K562 (cell line): ENCODE data around the gene AS3MT. TPM values are rescaled to one million over a fixed set of nuclear protein-coding genes. Genes with fewer than 3 reads are reported as not detected.

Source experiments
- ATAC-seq: fragments of 200-7000 bp; cut with Tn5 transposase; 3 replicates; pipeline ENCODE4 v1.9.1; 2020; ENCODE audit warnings: moderate library complexity
- BruUV-seq: library from RNA; stranded (reverse); fragments of 400-500 nt; replicated peaks from 2 replicates; lab custom pipeline; 2021; lab: Mats Ljungman, UMichigan
- CTCF ChIA-PET: fragments of 300-600 bp; formaldehyde crosslinking; extraction: SDS; loops from one replicate; lab custom pipeline; 2021; ENCODE audit warnings: low intra/inter-chr PET ratio; lab: Yijun Ruan, JAX
- POLR2A ChIA-PET: fragments of 300-600, 350-650 bp; sonication (Branson Sonifier 250); formaldehyde crosslinking; extraction: SDS; loops from one replicate; lab custom pipeline; 2021; ENCODE audit warnings: antibody characterized with exemption, inconsistent platforms; lab: Yijun Ruan, JAX
- DNase-seq, 4 experiments: peaks; one replicate each; pipeline versions ENCODE4 v3.0.0 to v3.0.0-alpha.2; 2011 to 2018; ENCODE audit warnings: low spot score in 3 of 4, mixed read lengths in 3 of 4; ENCODE audit errors: extremely low read depth in 1 of 4
- FAIRE-seq: peaks from 2 replicates; lab custom pipeline; 2011; peaks lifted over from hg19 to GRCh38; lab: Jason Lieb, UNC
- H2AFZ ChIP-seq: 2 replicates; pipeline ENCODE4 v1.6.0; 2011; ENCODE audit warnings: low read depth, low read length, control low read depth, inconsistent platforms
- H3K27ac ChIP-seq: fragments of 200-600 bp; 3 replicates; pipeline ENCODE4 v1.8.0; 2011; ENCODE audit warnings: low read depth, mild to moderate bottlenecking, control low read depth, inconsistent platforms, low read length, moderate library complexity, mixed read lengths; ENCODE audit errors: extremely low read depth
- H3K27me3 ChIP-seq, 2 experiments: fragments of 300-600 bp in 1 of 2; 2 replicates in 1 of 2; 3 replicates in 1 of 2; pipeline versions ENCODE4 v1.6.0 to v1.8.0; 2011; ENCODE audit warnings: inconsistent platforms in 2 of 2, low read length in 2 of 2, mild to moderate bottlenecking in 1 of 2, mixed read lengths in 1 of 2, moderate library complexity in 1 of 2; ENCODE audit not compliant: control insufficient read depth in 2 of 2, insufficient read depth in 2 of 2
- H3K36me3 ChIP-seq: fragments of 300-600 bp; 3 replicates; pipeline ENCODE4 v1.8.0; 2011; ENCODE audit warnings: mild to moderate bottlenecking, low read length, inconsistent platforms; ENCODE audit not compliant: control insufficient read depth, insufficient read depth
- H3K4me1 ChIP-seq, 2 experiments: fragments of 200-600 bp in 1 of 2; replicated peaks in 1 of 2; 2 replicates in 1 of 2; 3 replicates in 1 of 2; pipeline versions ENCODE4 v1.5.1 to v1.8.0; 2011; ENCODE audit warnings: inconsistent platforms in 2 of 2, low read length in 2 of 2, mild to moderate bottlenecking in 1 of 2, mixed read lengths in 1 of 2, moderate library complexity in 1 of 2; ENCODE audit not compliant: control insufficient read depth in 2 of 2, insufficient read depth in 2 of 2
- H3K4me2 ChIP-seq: 2 replicates; pipeline ENCODE4 v1.6.1; 2011; ENCODE audit warnings: low read length, control low read depth, inconsistent platforms, mixed read lengths; ENCODE audit not compliant: insufficient read depth
- H3K4me3 ChIP-seq: fragments of 200-600 bp; sonication (generic), shearing (Covaris generic); 2 replicates; pipeline ENCODE4 v1.5.1; 2016; ENCODE audit warnings: control low read depth, inconsistent platforms
- H3K79me2 ChIP-seq: fragments of 200-600 bp; 3 replicates; pipeline ENCODE4 v1.8.0; 2011; ENCODE audit warnings: low read length, inconsistent platforms; ENCODE audit not compliant: control insufficient read depth, insufficient read depth
- H3K9ac ChIP-seq, 2 experiments: 2 replicates each; pipeline versions ENCODE4 v1.6.0 to v1.6.1; 2011; ENCODE audit warnings: low read depth in 2 of 2, low read length in 2 of 2, control low read depth in 1 of 2, inconsistent platforms in 1 of 2, mild to moderate bottlenecking in 1 of 2, mixed read lengths in 1 of 2; ENCODE audit not compliant: insufficient read depth in 1 of 2
- H3K9me1 ChIP-seq: one replicate; pipeline ENCODE4 v1.6.0; 2011; ENCODE audit warnings: inconsistent platforms, mild to moderate bottlenecking, low read length, moderate library complexity; ENCODE audit not compliant: control insufficient read depth, insufficient read depth
- H3K9me3 ChIP-seq: replicated peaks from 2 replicates; pipeline ENCODE4 v1.5.1; 2011; ENCODE audit warnings: low read depth, low read length, inconsistent platforms; ENCODE audit not compliant: control insufficient read depth, insufficient read depth
- H4K20me1 ChIP-seq: replicated peaks from 2 replicates; pipeline ENCODE4 v1.6.1; 2011; ENCODE audit warnings: low read length, inconsistent platforms, mixed read lengths; ENCODE audit not compliant: control insufficient read depth, insufficient read depth
- C11orf30 ChIP-seq: fragments of 450-650 bp; IDR thresholded peaks from 2 replicates; pipeline ENCODE4 v1.6.1; 2016; ENCODE audit warnings: low read depth, mild to moderate bottlenecking
- CBFB ChIP-seq: sonication (generic); formaldehyde crosslinking; IDR thresholded peaks from 2 replicates; pipeline ENCODE4 v1.4.0; 2020; ENCODE audit warnings: mild to moderate bottlenecking, missing genetic modification reagents
- CBX8 ChIP-seq: fragments of 200-600 bp; sonication (generic); IDR thresholded peaks from 2 replicates; pipeline ENCODE4 v1.6.1; 2012; ENCODE audit warnings: borderline replicate concordance, mixed run types, low read depth, mild to moderate bottlenecking, moderate library complexity, mixed read lengths, low read length, control low read depth, inconsistent platforms; ENCODE audit not compliant: poor library complexity, severe bottlenecking; ENCODE audit errors: extremely low read depth
- FOXA1 ChIP-seq: fragments of 450-650 bp; IDR thresholded peaks from 2 replicates; pipeline ENCODE4 v1.6.1; 2016; ENCODE audit warnings: mild to moderate bottlenecking, borderline replicate concordance
- HNRNPL ChIP-seq: fragments of 200-400 bp; formaldehyde crosslinking; IDR thresholded peaks from 2 replicates; pipeline ENCODE4 v1.6.1; 2017; ENCODE audit warnings: low read depth, mild to moderate bottlenecking, low read length
- LCOR ChIP-seq: sonication (generic); formaldehyde crosslinking; IDR thresholded peaks from 2 replicates; pipeline ENCODE4 v1.8.0; 2022; ENCODE audit warnings: mild to moderate bottlenecking, missing genetic modification reagents
- MAFF ChIP-seq: IDR thresholded peaks from 2 replicates; pipeline ENCODE4 v1.6.1; 2012; ENCODE audit warnings: low read length, improper control_type of control experiment
- MAFK ChIP-seq: IDR thresholded peaks from 2 replicates; pipeline ENCODE4 v1.6.1; 2011; ENCODE audit warnings: low read length, improper control_type of control experiment
- NEUROD1 ChIP-seq: fragments of 150-350 bp; IDR thresholded peaks from 2 replicates; pipeline ENCODE4 v1.6.1; 2014; ENCODE audit warnings: borderline replicate concordance, low read length, low read depth; ENCODE audit not compliant: partially characterized antibody
- PTBP1 ChIP-seq: fragments of 200-400 bp; formaldehyde crosslinking; IDR thresholded peaks from 2 replicates; pipeline ENCODE4 v1.6.1; 2017; ENCODE audit warnings: low read depth, low read length
- TBP ChIP-seq: optimal IDR thresholded peaks from 2 replicates; pipeline ENCODE3; 2011; ENCODE audit warnings: low read depth, low read length, improper control_type of control experiment
- ZBTB33 ChIP-seq: sonication (generic); formaldehyde crosslinking; IDR thresholded peaks from 2 replicates; pipeline ENCODE4 v1.8.1; 2023; ENCODE audit warnings: mild to moderate bottlenecking, missing genetic modification reagents
- ZNF121 ChIP-seq: sonication (generic); formaldehyde crosslinking; conservative IDR thresholded peaks from 2 replicates; pipeline ENCODE4 v1.8.0; 2022; ENCODE audit warnings: missing genetic modification reagents
- ZNF316 ChIP-seq: fragments of 450-650 bp; IDR thresholded peaks from 2 replicates; pipeline ENCODE4 v1.6.1; 2016
- ZNF384 ChIP-seq: IDR thresholded peaks from 2 replicates; pipeline ENCODE4 v1.6.1; 2012; ENCODE audit warnings: low read depth, low read length, improper control_type of control experiment
- WGBS: fragments of 100-300 bp; shearing (Covaris generic); methylation state at CpG from one replicate; pipeline ENCODE4 v1.1.6; 2016; ENCODE audit warnings: low coverage, mixed read lengths; ENCODE audit not compliant: insufficient coverage; ENCODE audit errors: missing lambda C conversion rate; 5-methylcytosine and 5-hydroxymethylcytosine counted together
- in situ Hi-C: fragments of 300-500 bp; cut with MboI; formaldehyde crosslinking; loops from 4 replicates; pipeline ENCODE4 v1.15.0; 2018; ENCODE audit warnings: inconsistent platforms, mixed read lengths
- intact Hi-C: fragments of 100-400 bp; cut with micrococcal nuclease; formaldehyde crosslinking; loops from 2 replicates; pipeline ENCODE4 v1.14.2; 2022
- polyA plus RNA-seq, 8 experiments: library from polyadenylated mRNA; depleted of rRNA in 4 of 8; stranded (reverse) in 5 of 8; unstranded in 3 of 8; fragments of >200 nt; fragmentation: Nextera tagmentation in 2 of 8; fragmentation: Illumina TruSeq in 1 of 8; extraction: Ambion mirVana in 2 of 8; extraction: Trizol in 1 of 8; gene quantifications; 2 replicates each; pipeline versions ENCODE4 v1.2.1 to v1.2.3, GENCODE V29; 2011 to 2014; ENCODE audit warnings: inconsistent platforms in 1 of 8, missing spikeins in 1 of 8
- total RNA-seq, 7 experiments: library from RNA; depleted of rRNA in 6 of 7; stranded (reverse); fragments of >200 nt in 6 of 7; fragmentation: Illumina TruSeq in 2 of 7; extraction: Trizol in 2 of 7; gene quantifications; 2 replicates each; pipeline versions ENCODE4 v1.2.1 to v1.2.3, GENCODE V29; 2011 to 2021; ENCODE audit warnings: low replicate concordance in 1 of 7

Gene AS3MT
- total and polyA plus RNA-seq, 9 of the 15 experiments (the other 6 are each of a cell fraction or from before 2014, with no cell fraction given), result 0.04 to 0.33 (median 0.19) TPM; not detected in 2

- TF ChIP-seq ZNF316, result no peak
- TF ChIP-seq FOXA1, result no peak
- no peak for TF ChIP-seq HNRNPL
- no peak for TF ChIP-seq PTBP1
- peak; percentile 53; the same call in 1 of the 2 replicates for TF ChIP-seq ZBTB33
- 0 out of 2 replicates have a peak, but pooled peaks have one; percentile 39 for TF ChIP-seq ZNF384
- no peak for TF ChIP-seq NEUROD1
- TF ChIP-seq ZNF121 (CRISPR knock-in tag), result peak; percentile 63
Measured at GRCh38 chr10:102935505-102935904, 66.2 kb downstream of the AS3MT start (continued).

GRCh38 chr10:102935939-102936605 lies 66.8 kb downstream of the AS3MT start:
- no peak overlapping the region for H3K9ac ChIP-seq
- H3K27ac ChIP-seq, result no peak overlapping the region
- ChIA-PET CTCF (no interaction called here), POLR2A (no interaction called here)
- intact Hi-C loops, result no loop called here
- no peaks in the 10 kb centered on the region for H3K79me2 ChIP-seq
- no peak overlapping the region for H3K4me3 ChIP-seq
- FAIRE-seq (no peak), ATAC-seq (no peak), DNase-seq (no peak)
- H3K27me3 ChIP-seq, result no peaks in the 10 kb centered on the region
- in situ Hi-C loops, result no loop called here
- TF ChIP-seq CBX8 (no peak), ZNF316 (peak; percentile 53; the same call in 1 of the 2 replicates), CBFB (no peak), MAFF (peak; percentile 10; the same call in 1 of the 2 replicates), C11orf30 (peak; percentile 29; the same call in 1 of the 2 replicates), TBP (no peak), MAFK (0 out of 2 replicates have a peak, but pooled peaks have one; percentile 8), LCOR (CRISPR knock-in tag) (no peak)
- no peak overlapping the region for H2AFZ ChIP-seq
- no peaks in the 10 kb centered on the region for H4K20me1 ChIP-seq
- H3K9me1 ChIP-seq, result no peaks in the 10 kb centered on the region
- H3K9me3 ChIP-seq, result no peaks in the 10 kb centered on the region
- WGBS, result 49% methylated on average over 3 of the region's 3 CpGs
- H3K36me3 ChIP-seq, result no peaks in the 10 kb centered on the region
- no TSS peak for BruUV-seq
- H3K4me1 ChIP-seq, result peaks cover 0 to 5% of the 10 kb centered on the region in 2 experiments; a peak in 3 of 5 replicates
- no peak overlapping the region for H3K4me2 ChIP-seq
